ENCODE data around the gene NANOS2. TPM values are rescaled to one million over a fixed set of nuclear protein-coding genes. Genes with fewer than 3 reads are reported as not detected.
A peak's percentile ranks its signal among the peaks of the same experiment; 100 is the strongest.

The NANOS2 gene
- total and polyA plus RNA-seq, 9 of the 15 experiments (the other 6 are each of a cell fraction or from before 2014, with no cell fraction given): not detected

DNA sequence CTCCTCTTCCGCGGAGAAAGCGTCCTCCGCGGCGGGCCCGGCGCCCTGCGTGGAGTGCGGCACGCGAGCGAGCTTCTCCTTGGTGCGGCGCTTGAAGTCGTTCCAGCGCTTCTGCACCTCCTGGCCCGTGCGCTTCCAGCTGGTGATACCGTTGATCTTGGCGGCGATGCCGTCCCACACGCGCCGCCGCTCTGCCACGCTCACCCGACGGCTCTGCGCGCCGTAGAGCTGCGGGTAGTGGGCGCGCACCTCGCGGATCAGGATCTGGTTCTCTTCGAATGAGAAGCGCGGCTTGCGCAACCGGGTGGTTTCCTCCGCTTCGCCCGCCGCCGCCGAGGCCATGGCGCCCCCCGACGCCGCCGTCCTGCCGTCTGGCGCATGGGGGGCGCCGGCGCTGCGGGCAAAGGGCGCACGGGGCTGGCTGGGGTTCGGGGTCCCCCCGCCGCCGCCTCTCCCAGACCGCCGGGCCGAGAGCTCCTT lies 13.1 kb downstream of the NANOS2 start (continued):
- TF ChIP-seq ZNF449 (CRISPR knock-in tag; IDR thresholded peaks at IDR 0.05) (no peak), RBBP5 (IDR thresholded peaks at IDR 0.05; ENCODE audit: borderline replicate concordance, insufficient read depth, low read length, poor library complexity, severe bottlenecking) (peak; percentile 36), YBX1 (IDR thresholded peaks at IDR 0.05) (no peak), ZFX (CRISPR knock-in tag; IDR thresholded peaks at IDR 0.05) (no peak), STAG1 (CRISPR knock-in tag; IDR thresholded peaks at IDR 0.05; ENCODE audit: borderline replicate concordance) (0 out of 2 replicates have a peak, but pooled peaks have one; percentile 13), ZBTB33 (CRISPR knock-in tag; IDR thresholded peaks at IDR 0.05) (peak; percentile 96)
- TF ChIP-seq, protein P1, sequence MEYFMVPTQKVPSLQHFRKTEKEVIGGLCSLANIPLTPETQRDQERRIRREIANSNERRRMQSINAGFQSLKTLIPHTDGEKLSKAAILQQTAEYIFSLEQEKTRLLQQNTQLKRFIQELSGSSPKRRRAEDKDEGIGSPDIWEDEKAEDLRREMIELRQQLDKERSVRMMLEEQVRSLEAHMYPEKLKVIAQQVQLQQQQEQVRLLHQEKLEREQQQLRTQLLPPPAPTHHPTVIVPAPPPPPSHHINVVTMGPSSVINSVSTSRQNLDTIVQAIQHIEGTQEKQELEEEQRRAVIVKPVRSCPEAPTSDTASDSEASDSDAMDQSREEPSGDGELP (CRISPR knock-in tag; IDR thresholded peaks at IDR 0.05; ENCODE audit: borderline replicate concordance): 0 out of 2 replicates have a peak, but pooled peaks have one; percentile 37

Measured in K562 (cell line).